KMS-11 (cell line): ENCODE results near the gene ZNF513.
"Not testable (repeated sequence)": the region's sequence is repeated elsewhere in the genome, so short reads cannot be mapped to it uniquely, and the experiment has no call there.

Source experiments
- H2AFZ ChIP-seq: fragments of 200-600 bp; sonication (generic); 2 replicates; pipeline ENCODE4 v1.6.1; 2016; ENCODE audit warnings: antibody characterized with exemption, mixed run types, low read depth
- H3K27ac ChIP-seq: fragments of 200-600 bp; sonication (generic); 2 replicates; pipeline ENCODE4 v1.6.1; 2016; ENCODE audit warnings: mild to moderate bottlenecking, mixed run types
- H3K27me3 ChIP-seq: fragments of 200-600 bp; sonication (generic); 2 replicates; pipeline ENCODE4 v1.6.1; 2017; ENCODE audit warnings: mild to moderate bottlenecking, low read depth, mixed run types, moderate library complexity; ENCODE audit not compliant: insufficient read depth
- H3K36me3 ChIP-seq: fragments of 200-600 bp; sonication (generic); 2 replicates; pipeline ENCODE4 v1.6.1; 2017; ENCODE audit warnings: mild to moderate bottlenecking, mixed run types; ENCODE audit not compliant: insufficient read depth
- H3K4me1 ChIP-seq: fragments of 200-600 bp; sonication (generic); 2 replicates; pipeline ENCODE4 v1.6.1; 2016; ENCODE audit warnings: mild to moderate bottlenecking, low read depth, mixed run types; ENCODE audit not compliant: poor library complexity, severe bottlenecking
- H3K4me2 ChIP-seq: fragments of 200-600 bp; sonication (generic); 2 replicates; pipeline ENCODE4 v1.7.0; 2016; ENCODE audit warnings: mild to moderate bottlenecking, mixed run types
- H3K4me3 ChIP-seq: fragments of 200-600 bp; sonication (generic); IDR thresholded peaks from 2 replicates; pipeline ENCODE4 v1.6.1; 2017; ENCODE audit warnings: low read depth, low read length, mixed read lengths; ENCODE audit not compliant: insufficient read depth
- H3K79me2 ChIP-seq: fragments of 200-600 bp; sonication (generic); 2 replicates; pipeline ENCODE4 v1.6.1; 2016; ENCODE audit warnings: low read depth, mixed run types; ENCODE audit not compliant: insufficient read depth
- H3K9ac ChIP-seq: fragments of 200-600 bp; sonication (generic); 2 replicates; pipeline ENCODE4 v1.6.1; 2016; ENCODE audit warnings: mild to moderate bottlenecking, mixed run types
- H4K20me1 ChIP-seq: fragments of 200-600 bp; sonication (generic); 2 replicates; pipeline ENCODE4 v1.6.1; 2016; ENCODE audit warnings: mild to moderate bottlenecking, mixed run types; ENCODE audit not compliant: insufficient read depth
- CTCF ChIP-seq: fragments of 200-600 bp; sonication (generic); conservative IDR thresholded peaks from 2 replicates; pipeline ENCODE4 v1.6.1; 2017; ENCODE audit warnings: low read depth, mild to moderate bottlenecking, antibody characterized with exemption, low read length, moderate library complexity, mixed read lengths

Gene ZNF513

DNA sequence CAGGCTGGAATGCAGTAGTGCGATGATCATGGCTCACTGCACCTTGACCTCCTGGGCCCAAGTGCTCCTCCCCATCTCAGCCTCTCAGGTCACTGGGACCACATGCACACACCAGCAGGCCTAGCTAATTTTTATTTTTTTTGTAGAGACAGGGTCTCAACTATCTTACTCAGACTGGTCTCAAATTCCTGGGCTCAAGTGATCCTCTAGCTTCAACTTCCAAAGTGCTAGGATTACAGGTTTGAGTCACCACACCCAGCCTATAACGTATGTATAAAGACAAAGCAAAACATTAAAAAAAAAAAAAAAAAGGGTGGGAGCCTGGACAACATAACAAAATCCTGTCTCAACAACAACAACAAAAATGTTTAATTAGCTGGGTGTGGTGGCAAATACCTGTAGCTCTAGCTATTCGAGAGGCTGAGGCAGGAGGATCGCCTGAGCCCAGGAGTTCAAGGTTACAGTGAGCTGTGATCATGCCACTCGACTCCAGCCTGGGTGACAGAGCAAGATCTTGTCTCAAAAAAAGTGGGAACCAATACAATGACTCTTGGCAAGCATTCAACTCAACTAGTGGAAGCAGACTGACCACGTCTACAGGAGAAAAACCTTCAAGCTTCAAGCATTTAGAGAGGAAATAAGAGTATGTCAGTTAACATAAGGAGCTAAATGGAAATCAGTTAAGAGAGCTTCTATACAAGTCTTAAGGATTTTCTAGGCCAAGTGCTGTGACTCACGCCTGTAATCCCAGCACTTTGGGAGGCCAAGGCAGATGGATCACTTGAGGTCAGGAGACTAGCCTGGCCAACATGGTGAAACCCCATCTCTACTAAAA, 26.6 kb downstream of the ZNF513 start:
- H4K20me1 ChIP-seq: 0 out of 2 replicates have a peak, but pooled peaks cover 9% of the 10 kb centered on the region

DNA sequence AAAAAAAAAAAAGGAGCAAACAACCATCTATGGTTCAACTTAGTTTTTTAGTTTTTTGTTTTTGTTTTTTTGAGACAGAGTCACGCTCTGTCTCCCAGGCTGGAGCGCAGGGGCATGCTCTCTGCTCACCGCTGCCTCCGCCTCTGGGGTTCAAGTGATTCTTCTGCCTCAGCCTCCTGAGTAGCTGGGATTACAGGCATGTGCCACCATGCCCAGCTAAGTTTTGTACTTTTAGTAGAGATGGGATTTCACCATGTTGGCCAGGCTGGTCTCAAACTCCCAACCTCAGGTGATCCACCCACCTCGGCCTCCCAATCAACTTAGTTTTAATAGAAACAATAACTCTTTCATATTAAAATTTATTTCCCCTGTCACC, 27.2 kb downstream of the ZNF513 start:
- H3K4me3 ChIP-seq, H3K4me2 ChIP-seq, H3K9ac ChIP-seq, H2AFZ ChIP-seq, H4K20me1 ChIP-seq, H3K36me3 ChIP-seq, H3K27me3 ChIP-seq, H3K27ac ChIP-seq: not testable (repeated sequence)
- Histone ChIP-seq H3K79me2 (peaks cover 88% of the 10 kb centered on the region), H3K4me1 (peaks cover 63% of the 10 kb centered on the region)

More for the DNA sequence above, 26.6 kb downstream of the ZNF513 start:
- Histone ChIP-seq H3K4me3 (no peak overlapping the region), H3K9ac (no peak overlapping the region), H3K27ac (no peak overlapping the region), H3K27me3 (no peaks in the 10 kb centered on the region), H3K79me2 (peaks cover 89% of the 10 kb centered on the region), H3K4me1 (peaks cover 64% of the 10 kb centered on the region), H3K36me3 (no peaks in the 10 kb centered on the region), H2AFZ (no peak overlapping the region), H3K4me2 (no peak overlapping the region)
- no peak for TF ChIP-seq CTCF

GRCh38 chr2:27351802-27352598, 28.5 kb downstream of the ZNF513 start:
- Histone ChIP-seq H3K4me1 (peaks cover 55% of the 10 kb centered on the region), H4K20me1 (0 out of 2 replicates have a peak, but pooled peaks cover 9% of the 10 kb centered on the region), H3K27me3 (no peaks in the 10 kb centered on the region), H3K4me2 (peak overlapping the region; percentile 3; the same call in 1 of the 2 replicates), H2AFZ (no peak overlapping the region), H3K4me3 (no peak overlapping the region), H3K36me3 (no peaks in the 10 kb centered on the region), H3K79me2 (peaks cover 88% of the 10 kb centered on the region), H3K9ac (no peak overlapping the region), H3K27ac (no peak overlapping the region)
- TF ChIP-seq CTCF: no peak

- H3K27me3 ChIP-seq: no peaks in the 10 kb centered on the region
- H2AFZ ChIP-seq: no peak overlapping the region
- H3K27ac ChIP-seq: peak overlapping the region; percentile 44; the same call in 1 of the 2 replicates
- 0 out of 2 replicates have a peak overlapping the region, but pooled peaks have one; percentile 6 for H3K9ac ChIP-seq
- peaks cover 54% of the 10 kb centered on the region for H3K4me1 ChIP-seq
- no peaks in the 10 kb centered on the region for H3K36me3 ChIP-seq
- H4K20me1 ChIP-seq: 0 out of 2 replicates have a peak, but pooled peaks cover 9% of the 10 kb centered on the region
- no peak overlapping the region for H3K4me3 ChIP-seq
- peaks cover 93% of the 10 kb centered on the region for H3K79me2 ChIP-seq
- no peak for TF ChIP-seq CTCF
- peak overlapping the region; percentile 48 for H3K4me2 ChIP-seq
Measured at GRCh38 chr2:27350106-27350693, 30.3 kb downstream of the ZNF513 start.
